H1 (cell line): ENCODE results near the gene PDZD4. TPM values are rescaled to one million over a fixed set of nuclear protein-coding genes. Genes with fewer than 3 reads are reported as not detected.

Experiments used
- CHD1 ChIP-seq: IDR thresholded peaks from 2 replicates; pipeline ENCODE4 v1.6.1; 2012; ENCODE audit warnings: low read depth, low read length, improper control_type of control experiment
- CHD7 ChIP-seq: fragments of 300-600 bp; sonication (generic); IDR thresholded peaks from 2 replicates; pipeline ENCODE4 v1.7.1; 2012; ENCODE audit warnings: low read length, moderate library complexity, mild to moderate bottlenecking, inconsistent platforms; ENCODE audit not compliant: insufficient replicate concordance
- E2F6 ChIP-seq: IDR thresholded peaks from 2 replicates; pipeline ENCODE4 v1.6.1; 2012; ENCODE audit warnings: inconsistent platforms
- EZH2 ChIP-seq: fragments of 200-600 bp; sonication (generic); IDR thresholded peaks from 2 replicates; pipeline ENCODE4 v1.7.1; 2012; ENCODE audit warnings: low read depth, mild to moderate bottlenecking, moderate library complexity, low read length, inconsistent platforms; ENCODE audit not compliant: severe bottlenecking
- MAX ChIP-seq: IDR thresholded peaks from 2 replicates; pipeline ENCODE4 v1.6.1; 2012; ENCODE audit warnings: inconsistent platforms
- RFX5 ChIP-seq: IDR thresholded peaks from 2 replicates; pipeline ENCODE4 v1.6.1; 2011; ENCODE audit warnings: low read depth, low read length, improper control_type of control experiment, borderline replicate concordance
- SIX5 ChIP-seq: IDR thresholded peaks from 2 replicates; pipeline ENCODE4 v1.6.1; 2011; ENCODE audit warnings: mild to moderate bottlenecking, low read depth, low read length
- SRF ChIP-seq: IDR thresholded peaks from 2 replicates; pipeline ENCODE4 v1.6.1; 2011; ENCODE audit warnings: mild to moderate bottlenecking, low read depth, low read length, moderate library complexity
- TAF7 ChIP-seq: optimal IDR thresholded peaks from 2 replicates; pipeline ENCODE3; 2011; ENCODE audit warnings: low read depth, mild to moderate bottlenecking, inconsistent platforms, low read length, moderate library complexity, borderline replicate concordance
- ZNF274 ChIP-seq: IDR thresholded peaks from 2 replicates; pipeline ENCODE4 v1.7.0; 2012; ENCODE audit warnings: low read length, borderline replicate concordance; ENCODE audit errors: extremely low read depth
- polyA plus RNA-seq, 7 experiments: library from polyadenylated mRNA; depleted of rRNA in 3 of 7; stranded (reverse) in 5 of 7; unstranded in 2 of 7; fragments of >200 nt in 5 of 7; fragments of 200-250 nt in 2 of 7; gene quantifications; 1 replicate in 5 of 7; 2 replicates in 1 of 7; 4 replicates in 1 of 7; pipeline versions ENCODE4 v1.2.1 to v1.2.3, GENCODE V29; 2011 to 2013; ENCODE audit warnings: missing spikeins in 2 of 7, mixed read lengths in 2 of 7
- total RNA-seq: library from RNA; stranded (reverse); fragmentation: NEBNext Ultra II Directional; extraction: Animal tissue kit (Norgen Biotek cat#: 25700); gene quantifications from 2 replicates; pipeline ENCODE4 v1.2.1, GENCODE V29; 2021

Gene PDZD4
- total and polyA plus RNA-seq, 2 of the 8 experiments (the other 6 are each of a cell fraction or from before 2014, with no cell fraction given): 45.8 to 169 TPM

GRCh38 chrX:153877571-153878261, 47.4 kb upstream of the PDZD4 start (continued):
- TF ChIP-seq CHD7 (no peak), ZNF274 (no peak), MAX (no peak), TAF7 (no peak), SRF (no peak), E2F6 (no peak), CHD1 (no peak), EZH2 (no peak), SIX5 (no peak), RFX5 (no peak)
- TF ChIP-seq, all 59 proteins: peak for 0
